Heart left ventricle (tissue), 16 donors: ENCODE results near the gene CD247. TPM values are rescaled to one million over a fixed set of nuclear protein-coding genes. Genes with fewer than 3 reads are reported as not detected.

Source experiments
- ATAC-seq, 4 donors: fragments of 200-7000 bp; cut with Tn5 transposase; one replicate each; pipeline ENCODE4 v1.9.1; 2020 to 2022; ENCODE audit warnings: moderate library complexity in 4 of 4, mild to moderate bottlenecking in 3 of 4, moderate number of reproducible peaks in 1 of 4
- DNase-seq, 5 donors: peaks; one replicate each; pipeline ENCODE4 v3.0.0-alpha.2; 2020
- H3K27ac ChIP-seq, 12 donors: fragments of 200-600 bp; sonication (generic) in 4 of 12; one replicate each; pipeline versions ENCODE4 v1.5.0 to v1.8.0; 2016 to 2022; ENCODE audit warnings: mild to moderate bottlenecking in 2 of 12
- H3K27me3 ChIP-seq, 9 donors: fragments of 200-600 bp; sonication (generic) in 2 of 9; one replicate each; pipeline versions ENCODE4 v1.5.1 to v1.8.0; 2016 to 2022; ENCODE audit warnings: mild to moderate bottlenecking in 3 of 9
- H3K36me3 ChIP-seq, 9 donors: fragments of 200-600 bp; sonication (generic) in 2 of 9; one replicate each; pipeline versions ENCODE4 v1.5.0 to v1.8.0; 2018 to 2022; ENCODE audit warnings: mild to moderate bottlenecking in 2 of 9
- H3K4me1 ChIP-seq, 12 donors: fragments of 200-600 bp; sonication (generic) in 4 of 12; one replicate each; pipeline versions ENCODE4 v1.5.0 to v1.8.0; 2016 to 2022; ENCODE audit warnings: mild to moderate bottlenecking in 3 of 12
- H3K4me3 ChIP-seq, 12 donors: fragments of 200-600 bp; sonication (generic) in 4 of 12; one replicate each; pipeline versions ENCODE4 v1.5.0 to v1.8.0; 2017 to 2022; ENCODE audit warnings: mild to moderate bottlenecking in 9 of 12, moderate library complexity in 4 of 12
- H3K9me3 ChIP-seq, 12 donors: fragments of 200-600 bp; sonication (generic) in 4 of 12; one replicate each; pipeline versions ENCODE4 v1.5.0 to v1.8.0; 2016 to 2022; ENCODE audit warnings: mild to moderate bottlenecking in 1 of 12
- POLR2A ChIP-seq, 2 donors: fragments of 450-650 bp; IDR thresholded peaks; one replicate each; pipeline ENCODE4 v1.6.1; 2017; ENCODE audit warnings: antibody characterized with exemption in 2 of 2, mild to moderate bottlenecking in 2 of 2, moderate library complexity in 2 of 2
- WGBS, 4 donors: extraction: QIAGEN DNeasy Blood & Tissue Kit in 2 of 4; methylation state at CpG; one replicate each; pipeline versions ENCODE4 v1.1.5 to v1.1.7; 2013 to 2018; 5-methylcytosine and 5-hydroxymethylcytosine counted together
- intact Hi-C, 10 donors: fragments of 100-400 bp; cut with DNase I; formaldehyde crosslinking; loops; one replicate each; pipeline versions ENCODE4 v1.11.1 to v1.14.2; 2022
- polyA plus RNA-seq, 2 donors: library from polyadenylated mRNA; stranded (reverse); fragments of 200-250 nt; gene quantifications; one replicate each; pipeline ENCODE4 v1.2.3, GENCODE V29; 2013
- total RNA-seq, 9 donors: library from RNA; depleted of rRNA in 2 of 9; stranded (reverse); fragments of >200 nt in 2 of 9; fragmentation: NEBNext Ultra II Directional in 3 of 9; extraction: Animal tissue kit (Norgen Biotek cat#: 25700) in 3 of 9; gene quantifications; one replicate each; pipeline versions ENCODE4 v1.1.0 to v1.2.4, GENCODE V29; 2016 to 2023
- TF ChIP-seq, protein P1 (sequence below), 12 donors: fragments of 200-600 bp; sonication (generic) in 4 of 12; IDR thresholded peaks; one replicate each; pipeline versions ENCODE4 v1.5.0 to v1.8.0; 2018 to 2022; ENCODE audit warnings: antibody characterized with exemption in 12 of 12, mild to moderate bottlenecking in 5 of 12
- donor health status: ischemic (EF 13 %, LVEDD 7.1; RV severe dilation, severe dysfunction).
- donor health status: healthy with polysubstance abuse.
- donor health status: DM: no; HTN: yes; CAD: no.
- donor health status: DM: no; HTN: no; CAD: no.
- donor health status: ischemic (EF 25% LVEDD 6.9; RV normal size, moderate dysfunction).
- donor health status: ischemic (EF 25% LVEDD 5.7; RV mildly dilated, moderate dysfunction).
- donor health status: healthy.
- donor health status: DM: yes; HTN: yes; CAD: no.
- donor health status: ischemic (EF 35%, LVEDD 5.7; RV mildly dilated, moderate dysfunction).
- donor health status: nonischemic (EF 11% LVEDD 7.7; RV severe dilation, severe dysfunction).
- donor health status: DM: yes; HTN: yes; CAD: no.
- donor health status: PGD.
- donor health status: ischemic (EF 29% LVEDD 5.4; RV normal size, mild dysfunction).
- donor health status: nonischemic (EF 23%, LVEDD 6.1; RV moderate dilation, normal function).

Gene CD247
- total and polyA plus RNA-seq, 11 donors: 0.19 to 7.6 (median 0.47) TPM; not detected in 1

DNA sequence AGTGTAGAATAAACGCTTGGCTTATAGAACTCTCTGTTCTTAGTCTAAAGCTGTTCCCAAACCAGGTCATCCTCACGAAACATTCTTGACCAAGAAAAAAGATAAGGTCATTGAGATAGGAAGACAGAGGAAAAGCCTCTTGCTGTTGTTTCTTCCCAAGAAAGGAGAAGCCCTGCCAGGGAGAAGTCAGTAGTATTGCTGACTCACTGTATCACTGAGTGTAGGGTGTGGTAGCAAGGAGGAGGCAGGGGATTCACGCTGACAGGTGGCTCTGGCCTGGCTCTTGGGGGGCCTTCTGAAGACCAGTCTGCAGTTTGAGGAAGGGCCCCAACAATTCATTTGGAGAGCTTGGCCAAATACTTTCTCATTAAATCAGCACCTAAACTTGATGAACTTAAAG, 97.8 kb downstream of the CD247 start:
- Histone ChIP-seq H3K27ac (no peak overlapping the region), H3K27me3 (no peaks in the 10 kb centered on the region), H3K4me3 (no peak overlapping the region), H3K9me3 (no peaks in the 10 kb centered on the region), H3K4me1 (no peaks in the 10 kb centered on the region), H3K36me3 (peaks cover 0 to 41% (median 16%) of the 10 kb centered on the region in 9 donors)
- intact Hi-C loops: no loop called here
- DNase-seq (no peak), ATAC-seq (no peak)
- no peak for TF ChIP-seq POLR2A (IDR thresholded peaks at IDR 0.05)
- TF ChIP-seq, protein P1, sequence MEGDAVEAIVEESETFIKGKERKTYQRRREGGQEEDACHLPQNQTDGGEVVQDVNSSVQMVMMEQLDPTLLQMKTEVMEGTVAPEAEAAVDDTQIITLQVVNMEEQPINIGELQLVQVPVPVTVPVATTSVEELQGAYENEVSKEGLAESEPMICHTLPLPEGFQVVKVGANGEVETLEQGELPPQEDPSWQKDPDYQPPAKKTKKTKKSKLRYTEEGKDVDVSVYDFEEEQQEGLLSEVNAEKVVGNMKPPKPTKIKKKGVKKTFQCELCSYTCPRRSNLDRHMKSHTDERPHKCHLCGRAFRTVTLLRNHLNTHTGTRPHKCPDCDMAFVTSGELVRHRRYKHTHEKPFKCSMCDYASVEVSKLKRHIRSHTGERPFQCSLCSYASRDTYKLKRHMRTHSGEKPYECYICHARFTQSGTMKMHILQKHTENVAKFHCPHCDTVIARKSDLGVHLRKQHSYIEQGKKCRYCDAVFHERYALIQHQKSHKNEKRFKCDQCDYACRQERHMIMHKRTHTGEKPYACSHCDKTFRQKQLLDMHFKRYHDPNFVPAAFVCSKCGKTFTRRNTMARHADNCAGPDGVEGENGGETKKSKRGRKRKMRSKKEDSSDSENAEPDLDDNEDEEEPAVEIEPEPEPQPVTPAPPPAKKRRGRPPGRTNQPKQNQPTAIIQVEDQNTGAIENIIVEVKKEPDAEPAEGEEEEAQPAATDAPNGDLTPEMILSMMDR (IDR thresholded peaks at IDR 0.05): no peak
- 33 to 65% (median 52%) methylated on average over 3 of the region's 3 CpGs for WGBS, 4 donors

DNA sequence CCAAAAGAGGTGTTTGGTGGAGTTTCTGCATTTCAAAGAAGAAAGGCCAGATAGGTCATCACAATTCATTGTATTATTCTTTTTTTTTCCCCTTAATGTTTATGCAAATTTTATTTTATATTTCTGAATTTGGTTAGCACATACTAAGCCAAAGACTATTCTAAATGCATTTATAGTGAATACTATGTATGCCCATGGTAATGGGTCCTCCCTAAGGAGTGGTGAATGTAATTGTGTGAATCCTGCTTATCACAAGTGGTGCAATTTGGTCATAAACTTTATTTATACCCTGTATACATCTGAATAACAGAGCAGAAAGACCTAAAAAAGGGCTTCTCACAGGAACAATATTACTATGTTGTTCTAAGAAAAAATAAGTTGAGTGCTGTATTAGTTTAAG, 99.1 kb downstream of the CD247 start:
- no peak for ATAC-seq
- Histone ChIP-seq H3K4me3 (no peak overlapping the region), H3K9me3 (no peaks in the 10 kb centered on the region), H3K27me3 (no peaks in the 10 kb centered on the region), H3K4me1 (no peaks in the 10 kb centered on the region), H3K36me3 (peaks cover 0 to 46% (median 28%) of the 10 kb centered on the region in 9 donors), H3K27ac (no peak overlapping the region)
- no peak for DNase-seq
- intact Hi-C loops: no loop called here
- TF ChIP-seq POLR2A (IDR thresholded peaks at IDR 0.05): no peak

DNA sequence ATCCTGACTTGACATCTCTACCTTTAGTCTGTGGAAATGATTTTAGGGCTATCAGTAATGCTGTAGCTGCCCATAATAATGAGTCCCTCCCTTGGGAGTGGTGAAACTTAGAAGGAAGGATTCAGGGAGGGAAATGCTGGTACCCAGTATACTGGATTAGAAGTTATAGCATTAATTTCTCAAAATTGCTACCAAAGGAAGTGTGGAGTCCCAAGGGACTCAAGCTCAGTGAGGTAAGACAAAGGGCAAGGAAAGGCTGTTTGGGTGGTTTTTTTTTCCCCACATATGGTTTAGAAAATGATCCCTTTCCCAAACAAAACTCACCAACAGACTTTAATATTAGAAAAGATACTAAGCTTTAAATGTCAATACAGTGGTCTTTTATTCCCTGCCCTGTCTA, 99.9 kb downstream of the CD247 start:
- Histone ChIP-seq H3K36me3 (peaks cover 0 to 49% (median 32%) of the 10 kb centered on the region in 9 donors), H3K27ac (no peak overlapping the region), H3K9me3 (no peaks in the 10 kb centered on the region), H3K4me3 (no peak overlapping the region), H3K4me1 (no peaks in the 10 kb centered on the region), H3K27me3 (no peaks in the 10 kb centered on the region)
- ATAC-seq (no peak), DNase-seq (no peak)
- intact Hi-C loops: no loop called here
- TF ChIP-seq, protein P1 (IDR thresholded peaks at IDR 0.05): no peak
- TF ChIP-seq POLR2A (IDR thresholded peaks at IDR 0.05): no peak

DNA sequence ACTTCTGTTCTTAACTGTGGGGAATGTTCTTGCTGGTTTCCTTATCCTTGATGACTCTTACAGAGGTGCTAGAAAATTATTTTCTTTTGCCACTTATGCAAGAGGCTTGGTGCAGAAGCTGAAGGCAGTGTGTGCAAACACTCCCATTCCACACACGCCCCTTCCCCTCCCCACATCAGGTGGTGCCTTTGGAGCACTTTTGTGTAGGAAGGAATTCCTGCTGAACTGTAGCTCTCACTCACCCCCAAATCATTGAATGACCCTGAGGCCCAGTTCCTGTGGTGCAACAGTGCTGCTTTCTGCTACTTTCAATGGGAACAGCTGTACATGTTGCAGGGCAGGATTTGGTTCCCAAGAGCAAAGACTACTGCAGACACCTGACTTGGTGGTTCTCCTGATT, 101.8 kb downstream of the CD247 start:
- 94 to 100% (median 95%) methylated on average over 1 of the region's 1 CpG for WGBS, 4 donors

DNA sequence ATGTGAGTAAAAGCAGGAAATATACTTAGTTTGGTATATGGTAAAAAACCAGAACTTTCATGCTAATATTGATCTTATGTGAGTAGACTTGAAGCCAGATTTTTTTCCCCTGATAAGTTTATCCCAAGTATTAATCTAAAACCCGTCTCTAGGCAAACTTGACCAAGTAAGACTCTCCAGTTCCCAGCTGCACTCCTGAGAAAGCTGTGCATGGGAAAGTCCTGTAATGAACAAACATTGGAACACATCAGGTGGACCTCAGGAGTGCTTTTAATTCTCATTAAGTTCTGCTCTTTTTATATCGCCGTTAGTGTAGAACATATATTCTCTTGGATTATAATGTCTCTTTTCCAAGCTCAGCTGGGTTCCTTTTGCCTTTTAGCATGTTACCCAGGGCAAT, 105.0 kb downstream of the CD247 start:
- peaks cover 0 to 84% (median 51%) of the 10 kb centered on the region in 9 donors for H3K36me3 ChIP-seq

More for the DNA sequence above, 101.8 kb downstream of the CD247 start:
- ATAC-seq (no peak), DNase-seq (no peak)
- Histone ChIP-seq H3K27ac (no peak overlapping the region), H3K4me1 (no peaks in the 10 kb centered on the region), H3K4me3 (no peak overlapping the region), H3K9me3 (no peaks in the 10 kb centered on the region), H3K27me3 (no peaks in the 10 kb centered on the region), H3K36me3 (peaks cover 0 to 64% (median 49%) of the 10 kb centered on the region in 9 donors)
- no peak for TF ChIP-seq POLR2A (IDR thresholded peaks at IDR 0.05)
- TF ChIP-seq, protein P1 (IDR thresholded peaks at IDR 0.05): no peak
- intact Hi-C loops: no loop called here

More for the DNA sequence above, 105.0 kb downstream of the CD247 start:
- no peaks in the 10 kb centered on the region for H3K9me3 ChIP-seq
- 93 to 96% (median 94%) methylated on average over 3 of the region's 3 CpGs for WGBS, 4 donors
- no peaks in the 10 kb centered on the region for H3K27me3 ChIP-seq
- no peak overlapping the region for H3K27ac ChIP-seq
- no peaks in the 10 kb centered on the region for H3K4me1 ChIP-seq
- DNase-seq (no peak), ATAC-seq (no peak)
- H3K4me3 ChIP-seq: no peak overlapping the region
- TF ChIP-seq, protein P1 (IDR thresholded peaks at IDR 0.05): no peak
- TF ChIP-seq POLR2A (IDR thresholded peaks at IDR 0.05): no peak
- intact Hi-C loops: no loop called here
